Measurements from ENCODE around the gene WWOX.

Gene WWOX

GRCh38 chr16:78635807-78636206, 536.4 kb downstream of the WWOX start:
- Histone ChIP-seq H3K36me3 (no peaks in the 10 kb centered on the region), H3K27me3 (peaks cover 4% of the 10 kb centered on the region), H3K27ac (no peak overlapping the region), H3K4me1 (ENCODE audit: control insufficient read depth in 1 of 2, insufficient read depth in 1 of 2, low read depth in 1 of 2, low read length in 1 of 2) (no peaks in the 10 kb centered on the region), H3K9me3 (no peaks in the 10 kb centered on the region), H3K4me3 (ENCODE audit: low read depth in 1 of 2, low read length in 1 of 2) (no peak overlapping the region)
- TF ChIP-seq, protein P1, sequence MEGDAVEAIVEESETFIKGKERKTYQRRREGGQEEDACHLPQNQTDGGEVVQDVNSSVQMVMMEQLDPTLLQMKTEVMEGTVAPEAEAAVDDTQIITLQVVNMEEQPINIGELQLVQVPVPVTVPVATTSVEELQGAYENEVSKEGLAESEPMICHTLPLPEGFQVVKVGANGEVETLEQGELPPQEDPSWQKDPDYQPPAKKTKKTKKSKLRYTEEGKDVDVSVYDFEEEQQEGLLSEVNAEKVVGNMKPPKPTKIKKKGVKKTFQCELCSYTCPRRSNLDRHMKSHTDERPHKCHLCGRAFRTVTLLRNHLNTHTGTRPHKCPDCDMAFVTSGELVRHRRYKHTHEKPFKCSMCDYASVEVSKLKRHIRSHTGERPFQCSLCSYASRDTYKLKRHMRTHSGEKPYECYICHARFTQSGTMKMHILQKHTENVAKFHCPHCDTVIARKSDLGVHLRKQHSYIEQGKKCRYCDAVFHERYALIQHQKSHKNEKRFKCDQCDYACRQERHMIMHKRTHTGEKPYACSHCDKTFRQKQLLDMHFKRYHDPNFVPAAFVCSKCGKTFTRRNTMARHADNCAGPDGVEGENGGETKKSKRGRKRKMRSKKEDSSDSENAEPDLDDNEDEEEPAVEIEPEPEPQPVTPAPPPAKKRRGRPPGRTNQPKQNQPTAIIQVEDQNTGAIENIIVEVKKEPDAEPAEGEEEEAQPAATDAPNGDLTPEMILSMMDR (IDR thresholded peaks at IDR 0.05) = no peak

DNA sequence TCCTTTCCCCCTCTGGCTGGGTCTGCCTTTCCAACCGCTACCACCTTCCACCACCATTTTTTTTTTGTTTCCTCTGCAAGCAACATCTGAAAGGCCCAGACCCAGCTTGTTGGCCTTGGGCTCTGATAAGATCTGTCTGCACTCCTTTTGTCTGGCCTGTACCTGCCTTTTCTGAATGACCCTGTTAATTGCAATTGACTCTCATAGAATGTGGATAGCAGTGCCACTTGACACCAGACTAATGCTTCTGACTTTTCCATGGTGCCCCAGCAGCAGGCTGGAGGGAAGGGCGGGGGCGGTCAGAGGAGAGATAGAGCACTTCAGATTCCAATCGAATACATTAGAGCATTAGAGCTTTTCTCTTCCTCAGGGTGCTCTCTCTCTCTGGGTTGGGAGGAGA, 538.9 kb downstream of the WWOX start:
- no peaks in the 10 kb centered on the region for H3K4me1 ChIP-seq (ENCODE audit: control insufficient read depth in 1 of 2, insufficient read depth in 1 of 2, low read depth in 1 of 2, low read length in 1 of 2)
- peaks cover 25% of the 10 kb centered on the region for H3K27me3 ChIP-seq
- no peaks in the 10 kb centered on the region for H3K36me3 ChIP-seq
- H3K4me3 ChIP-seq (ENCODE audit: low read depth in 1 of 2, low read length in 1 of 2) = no peak overlapping the region
- TF ChIP-seq, protein P1 (IDR thresholded peaks at IDR 0.05) = no peak
- no peak overlapping the region for H3K27ac ChIP-seq
- no peaks in the 10 kb centered on the region for H3K9me3 ChIP-seq

- TF ChIP-seq, protein P1 (IDR thresholded peaks at IDR 0.05) = no peak
- H3K27me3 ChIP-seq = peaks cover 25% of the 10 kb centered on the region
- no peaks in the 10 kb centered on the region for H3K4me1 ChIP-seq (ENCODE audit: control insufficient read depth in 1 of 2, insufficient read depth in 1 of 2, low read depth in 1 of 2, low read length in 1 of 2)
- no peak overlapping the region for H3K27ac ChIP-seq
- no peaks in the 10 kb centered on the region for H3K36me3 ChIP-seq
- H3K9me3 ChIP-seq = no peaks in the 10 kb centered on the region
- no peak overlapping the region for H3K4me3 ChIP-seq (ENCODE audit: low read depth in 1 of 2, low read length in 1 of 2)
These were observed 540.3 kb downstream of the WWOX start for GRCh38 chr16:78639775-78640174.

GRCh38 chr16:78640886-78641285, 541.4 kb downstream of the WWOX start:
- TF ChIP-seq, protein P1 (IDR thresholded peaks at IDR 0.05) = no peak
- H3K36me3 ChIP-seq = no peaks in the 10 kb centered on the region
- no peaks in the 10 kb centered on the region for H3K4me1 ChIP-seq (ENCODE audit: control insufficient read depth in 1 of 2, insufficient read depth in 1 of 2, low read depth in 1 of 2, low read length in 1 of 2)
- no peaks in the 10 kb centered on the region for H3K9me3 ChIP-seq
- H3K4me3 ChIP-seq (ENCODE audit: low read depth in 1 of 2, low read length in 1 of 2) = no peak overlapping the region
- peaks cover 25% of the 10 kb centered on the region for H3K27me3 ChIP-seq
- no peak overlapping the region for H3K27ac ChIP-seq

- H3K27me3 ChIP-seq = peaks cover 25% of the 10 kb centered on the region
- no peaks in the 10 kb centered on the region for H3K36me3 ChIP-seq
- no peaks in the 10 kb centered on the region for H3K4me1 ChIP-seq (ENCODE audit: control insufficient read depth in 1 of 2, insufficient read depth in 1 of 2, low read depth in 1 of 2, low read length in 1 of 2)
- no peak overlapping the region for H3K27ac ChIP-seq
- TF ChIP-seq, protein P1 (IDR thresholded peaks at IDR 0.05) = no peak
- no peak overlapping the region for H3K4me3 ChIP-seq (ENCODE audit: low read depth in 1 of 2, low read length in 1 of 2)
- no peaks in the 10 kb centered on the region for H3K9me3 ChIP-seq
These were observed 542.0 kb downstream of the WWOX start for GRCh38 chr16:78641433-78641832.
